ENCODE results near the gene PLEKHA7.

- TF ChIP-seq PATZ1 (CRISPR knock-in tag; IDR thresholded peaks at IDR 0.05; ENCODE audit: borderline replicate concordance) = no peak
- TF ChIP-seq, protein P1, sequence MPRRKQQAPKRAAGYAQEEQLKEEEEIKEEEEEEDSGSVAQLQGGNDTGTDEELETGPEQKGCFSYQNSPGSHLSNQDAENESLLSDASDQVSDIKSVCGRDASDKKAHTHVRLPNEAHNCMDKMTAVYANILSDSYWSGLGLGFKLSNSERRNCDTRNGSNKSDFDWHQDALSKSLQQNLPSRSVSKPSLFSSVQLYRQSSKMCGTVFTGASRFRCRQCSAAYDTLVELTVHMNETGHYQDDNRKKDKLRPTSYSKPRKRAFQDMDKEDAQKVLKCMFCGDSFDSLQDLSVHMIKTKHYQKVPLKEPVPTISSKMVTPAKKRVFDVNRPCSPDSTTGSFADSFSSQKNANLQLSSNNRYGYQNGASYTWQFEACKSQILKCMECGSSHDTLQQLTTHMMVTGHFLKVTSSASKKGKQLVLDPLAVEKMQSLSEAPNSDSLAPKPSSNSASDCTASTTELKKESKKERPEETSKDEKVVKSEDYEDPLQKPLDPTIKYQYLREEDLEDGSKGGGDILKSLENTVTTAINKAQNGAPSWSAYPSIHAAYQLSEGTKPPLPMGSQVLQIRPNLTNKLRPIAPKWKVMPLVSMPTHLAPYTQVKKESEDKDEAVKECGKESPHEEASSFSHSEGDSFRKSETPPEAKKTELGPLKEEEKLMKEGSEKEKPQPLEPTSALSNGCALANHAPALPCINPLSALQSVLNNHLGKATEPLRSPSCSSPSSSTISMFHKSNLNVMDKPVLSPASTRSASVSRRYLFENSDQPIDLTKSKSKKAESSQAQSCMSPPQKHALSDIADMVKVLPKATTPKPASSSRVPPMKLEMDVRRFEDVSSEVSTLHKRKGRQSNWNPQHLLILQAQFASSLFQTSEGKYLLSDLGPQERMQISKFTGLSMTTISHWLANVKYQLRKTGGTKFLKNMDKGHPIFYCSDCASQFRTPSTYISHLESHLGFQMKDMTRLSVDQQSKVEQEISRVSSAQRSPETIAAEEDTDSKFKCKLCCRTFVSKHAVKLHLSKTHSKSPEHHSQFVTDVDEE (CRISPR knock-in tag; IDR thresholded peaks at IDR 0.05) = no peak
Observed at GRCh38 chr11:16899708-16900303, 114.4 kb downstream of the PLEKHA7 start.

All from SK-N-SH treated with all-trans-retinoic acid at 6 μM for 48 hours (cell line).